Stomach smooth muscle (tissue), 2 donors: ENCODE data around the gene NACC2.

Source experiments
- H3K27ac ChIP-seq: one replicate; pipeline ENCODE4 v1.7.0; 2013; ENCODE audit warnings: mild to moderate bottlenecking, low read length, inconsistent platforms
- H3K27me3 ChIP-seq, 2 donors: one replicate each; pipeline ENCODE4 v1.7.0; 2013; ENCODE audit warnings: low read length in 2 of 2; ENCODE audit not compliant: insufficient read depth in 2 of 2, control insufficient read depth in 1 of 2
- H3K36me3 ChIP-seq, 2 donors: one replicate each; pipeline ENCODE4 v1.7.0; 2013; ENCODE audit warnings: low read length in 2 of 2; ENCODE audit not compliant: control insufficient read depth in 2 of 2, insufficient read depth in 2 of 2
- H3K4me1 ChIP-seq: one replicate; pipeline ENCODE4 v1.7.0; 2013; ENCODE audit warnings: low read length; ENCODE audit not compliant: control insufficient read depth, insufficient read depth
- H3K4me3 ChIP-seq, 2 donors: one replicate each; pipeline ENCODE4 v1.7.0; 2013; ENCODE audit warnings: low read length in 2 of 2
- H3K9ac ChIP-seq, 2 donors: one replicate each; pipeline ENCODE4 v1.7.0; 2013; ENCODE audit warnings: low read length in 2 of 2, mild to moderate bottlenecking in 1 of 2
- H3K9me3 ChIP-seq, 2 donors: one replicate each; pipeline ENCODE4 v1.7.0; 2013; ENCODE audit warnings: low read length in 2 of 2; ENCODE audit not compliant: control insufficient read depth in 2 of 2
- donor health status: healthy.
- donor health status: Pancreatic carcinoma.

Gene NACC2

DNA sequence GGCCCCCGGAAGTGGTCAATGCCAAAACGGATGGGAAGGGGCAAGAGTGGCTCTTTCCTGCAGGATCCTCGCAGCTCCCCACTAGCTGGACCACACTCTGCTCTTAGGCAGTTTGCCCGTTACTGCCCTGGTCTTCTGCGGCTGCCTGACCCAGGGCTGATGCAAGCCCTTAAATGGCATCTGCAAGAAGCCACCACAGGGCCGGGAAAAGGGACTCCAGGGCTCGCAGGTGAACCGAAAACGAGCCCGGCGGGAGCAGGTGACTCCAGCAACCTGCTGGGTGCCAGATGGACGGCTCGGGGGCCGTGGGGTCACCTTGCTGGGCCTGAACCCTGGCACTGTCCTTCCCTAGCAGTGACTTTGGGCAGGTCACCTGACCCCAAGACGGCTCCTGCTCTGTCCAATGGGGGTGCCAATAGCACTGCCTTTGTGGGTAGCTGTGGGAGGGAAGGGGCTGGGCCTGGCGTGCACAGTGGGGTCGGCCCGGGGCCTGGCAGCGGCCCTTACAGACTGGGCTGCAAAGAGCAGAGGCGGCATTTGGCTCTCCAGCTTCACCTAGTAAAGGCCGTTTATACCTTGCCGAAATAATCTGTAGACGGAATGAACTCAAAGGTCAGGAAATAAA is 22.3 kb upstream of the NACC2 start:
- H3K9ac ChIP-seq: peak overlapping the region; percentile 62 to 86
- no peaks in the 10 kb centered on the region for H3K27me3 ChIP-seq
- no peaks in the 10 kb centered on the region for H3K9me3 ChIP-seq
- peak overlapping the region; percentile 77 for H3K27ac ChIP-seq
- peaks cover 4 to 6% of the 10 kb centered on the region in 2 donors for H3K36me3 ChIP-seq
- H3K4me3 ChIP-seq: peak overlapping the region; percentile 63 to 77
- peaks cover 32% of the 10 kb centered on the region for H3K4me1 ChIP-seq

GRCh38 chr9:136116360-136117098 is 21.4 kb upstream of the NACC2 start:
- no peak overlapping the region for H3K9ac ChIP-seq
- peaks cover 32% of the 10 kb centered on the region for H3K4me1 ChIP-seq
- H3K4me3 ChIP-seq: no peak overlapping the region
- no peaks in the 10 kb centered on the region for H3K27me3 ChIP-seq
- no peaks in the 10 kb centered on the region for H3K9me3 ChIP-seq
- peak overlapping the region; percentile 31 for H3K27ac ChIP-seq
- peaks cover 4 to 6% of the 10 kb centered on the region in 2 donors for H3K36me3 ChIP-seq

- H3K4me1 ChIP-seq: peaks cover 36% of the 10 kb centered on the region
- peaks cover 4 to 6% of the 10 kb centered on the region in 2 donors for H3K36me3 ChIP-seq
- no peak overlapping the region for H3K9ac ChIP-seq
- H3K27ac ChIP-seq: no peak overlapping the region
- no peaks in the 10 kb centered on the region for H3K27me3 ChIP-seq
- no peak overlapping the region for H3K4me3 ChIP-seq
- H3K9me3 ChIP-seq: no peaks in the 10 kb centered on the region
Measured at GRCh38 chr9:136115641-136116359, 20.7 kb upstream of the NACC2 start.

DNA sequence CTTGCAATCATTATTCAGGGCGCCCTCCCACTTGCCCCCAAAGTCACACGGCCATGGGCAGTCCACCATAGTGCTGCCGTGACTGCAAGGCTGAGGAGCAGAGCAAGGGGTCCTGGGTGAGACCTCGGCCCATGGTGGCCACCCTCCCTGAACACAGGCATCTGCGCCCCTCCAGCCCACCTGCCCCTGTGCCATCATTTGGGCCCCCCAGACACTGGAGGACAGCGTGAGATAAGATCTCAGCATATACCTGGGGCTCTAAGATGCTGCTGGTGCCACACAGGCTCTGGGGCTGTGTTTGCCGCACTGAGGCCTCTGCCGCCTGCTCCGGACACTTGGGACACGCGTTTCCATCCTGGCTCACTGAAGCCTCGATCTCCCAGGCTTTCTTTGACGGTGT is 20.1 kb upstream of the NACC2 start:
- H3K4me1 ChIP-seq: peaks cover 38% of the 10 kb centered on the region
- no peaks in the 10 kb centered on the region for H3K27me3 ChIP-seq
- no peaks in the 10 kb centered on the region for H3K9me3 ChIP-seq
- no peak overlapping the region for H3K27ac ChIP-seq
- no peak overlapping the region for H3K9ac ChIP-seq
- H3K4me3 ChIP-seq: no peak overlapping the region
- peaks cover 4 to 6% of the 10 kb centered on the region in 2 donors for H3K36me3 ChIP-seq

- Histone ChIP-seq H3K4me3 (no peak overlapping the region), H3K27ac (no peak overlapping the region), H3K9me3 (no peaks in the 10 kb centered on the region), H3K27me3 (no peaks in the 10 kb centered on the region), H3K9ac (no peak overlapping the region), H3K4me1 (peaks cover 37% of the 10 kb centered on the region), H3K36me3 (peaks cover 4 to 6% of the 10 kb centered on the region in 2 donors)
Measured at GRCh38 chr9:136114610-136115009, 19.5 kb upstream of the NACC2 start.

DNA sequence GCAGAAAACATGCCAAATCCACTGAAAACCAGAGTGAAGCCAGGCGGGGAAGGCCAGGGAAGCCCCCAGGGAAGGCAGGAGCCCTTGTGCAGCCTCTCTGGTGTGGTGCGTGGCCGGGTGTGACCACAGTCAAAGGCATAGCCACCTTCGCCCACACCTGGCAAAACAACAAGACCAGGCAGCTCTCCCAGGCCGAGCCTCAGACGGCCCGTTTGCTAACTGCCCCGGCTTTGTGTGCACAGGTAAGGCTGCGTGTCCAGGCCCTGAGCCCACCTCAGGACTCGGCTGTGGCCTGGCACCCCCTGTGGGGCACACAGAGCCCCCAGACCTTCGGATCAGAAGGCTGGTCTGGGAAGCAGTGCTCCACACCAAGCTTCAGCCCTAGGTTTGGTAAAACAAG is 17.5 kb upstream of the NACC2 start:
- H3K27me3 ChIP-seq: no peaks in the 10 kb centered on the region
- peaks cover 4 to 6% of the 10 kb centered on the region in 2 donors for H3K36me3 ChIP-seq
- H3K9ac ChIP-seq: no peak overlapping the region
- no peaks in the 10 kb centered on the region for H3K9me3 ChIP-seq
- peaks cover 41% of the 10 kb centered on the region for H3K4me1 ChIP-seq
- peak overlapping the region; percentile 6 for H3K27ac ChIP-seq
- H3K4me3 ChIP-seq: no peak overlapping the region

- no peak overlapping the region for H3K9ac ChIP-seq
- H3K36me3 ChIP-seq: peaks cover 4 to 6% of the 10 kb centered on the region in 2 donors
- H3K9me3 ChIP-seq: no peaks in the 10 kb centered on the region
- no peaks in the 10 kb centered on the region for H3K27me3 ChIP-seq
- H3K4me1 ChIP-seq: peaks cover 35% of the 10 kb centered on the region
- no peak overlapping the region for H3K4me3 ChIP-seq
- H3K27ac ChIP-seq: no peak overlapping the region
Measured at GRCh38 chr9:136111910-136112309, 16.8 kb upstream of the NACC2 start.

DNA sequence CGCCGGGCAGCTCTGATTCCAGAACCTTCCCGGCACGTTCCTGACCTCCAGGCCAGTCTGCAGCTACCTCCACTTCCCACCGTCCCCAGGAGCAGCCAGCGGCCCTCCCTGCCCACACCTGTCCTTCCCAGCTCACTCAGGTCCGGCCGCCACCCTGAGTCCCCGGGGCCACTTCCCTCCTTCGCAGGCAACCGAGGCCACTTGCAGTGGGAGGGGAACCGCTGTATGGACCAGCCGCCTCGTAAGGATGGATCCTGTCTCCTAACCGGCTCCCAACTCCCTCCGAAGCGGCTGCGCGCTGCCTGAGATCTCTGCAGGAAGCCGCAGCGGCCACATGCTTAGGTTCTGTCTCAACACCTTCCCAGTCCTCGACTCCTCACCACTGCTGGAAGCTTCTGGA is 16.1 kb upstream of the NACC2 start:
- peaks cover 4 to 6% of the 10 kb centered on the region in 2 donors for H3K36me3 ChIP-seq
- H3K9ac ChIP-seq: no peak overlapping the region
- no peaks in the 10 kb centered on the region for H3K27me3 ChIP-seq
- no peaks in the 10 kb centered on the region for H3K9me3 ChIP-seq
- H3K4me1 ChIP-seq: peaks cover 32% of the 10 kb centered on the region
- H3K4me3 ChIP-seq: no peak overlapping the region
- H3K27ac ChIP-seq: no peak overlapping the region

- H3K27me3 ChIP-seq: no peaks in the 10 kb centered on the region
- peak overlapping the region; percentile 47 to 49 for H3K9ac ChIP-seq
- H3K4me3 ChIP-seq: peak overlapping the region; percentile 61 to 72
- peaks cover 39% of the 10 kb centered on the region for H3K4me1 ChIP-seq
- no peaks in the 10 kb centered on the region for H3K9me3 ChIP-seq
- H3K36me3 ChIP-seq: peaks cover 2 to 4% of the 10 kb centered on the region in 2 donors
- H3K27ac ChIP-seq: peak overlapping the region; percentile 90
Measured at GRCh38 chr9:136110082-136111061, 15.3 kb upstream of the NACC2 start.
